NCI-H748 (cell line): ENCODE data around the gene EEF1A2.

ENCODE experiments used
- DNase-seq: peaks from one replicate; lab custom pipeline; 2025; ENCODE audit not compliant: unreplicated experiment; lab: John Stamatoyannopoulos, UW

EEF1A2 gene

DNA sequence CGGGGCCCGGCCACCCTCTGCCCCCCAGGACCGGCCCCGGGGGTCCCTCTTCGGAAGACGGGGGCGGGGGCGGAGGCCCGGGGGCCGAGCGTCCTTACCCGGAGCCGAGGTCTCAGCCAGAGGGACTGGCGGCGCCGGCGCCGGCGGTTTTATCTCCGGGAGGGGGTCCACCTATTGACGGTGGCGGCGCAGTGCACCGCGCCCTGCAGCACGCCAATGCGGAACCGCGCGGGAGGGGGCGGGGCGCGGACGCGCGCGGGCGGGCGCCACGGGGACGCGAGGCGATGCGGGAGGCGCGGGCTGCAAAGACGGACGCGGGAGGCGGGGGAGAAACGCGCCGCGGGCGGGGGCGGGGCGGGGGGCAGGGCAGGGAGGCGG is at the start of gene EEF1A2:
EEF1A2 (minus strand) TSS at position 124 of the 378 bp plus-strand sequence. CDS start 1,320 bp downstream, outside the sequence.
- DNase-seq = peak; percentile 63

DNA sequence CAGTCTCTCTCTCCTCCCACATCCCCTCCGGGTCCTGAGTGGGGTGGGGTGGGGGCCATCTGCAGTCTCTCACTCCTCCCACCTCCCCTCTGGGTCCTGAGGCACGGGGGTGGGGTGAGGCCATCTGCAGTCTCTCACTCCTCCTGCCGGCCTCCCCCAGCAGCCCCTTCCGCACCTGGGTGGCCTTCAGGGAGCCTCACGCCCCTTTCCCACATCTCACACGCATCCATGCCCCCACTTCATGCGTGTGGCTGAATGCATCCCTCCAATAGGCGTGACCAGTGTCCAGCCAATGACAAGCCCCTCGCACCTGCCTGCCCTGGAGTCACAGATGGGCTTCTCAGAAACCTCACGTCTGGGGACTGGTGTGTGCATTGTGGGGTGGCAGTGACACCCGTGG is 49.7 kb upstream of the EEF1A2 start:
- no peak for DNase-seq

DNA sequence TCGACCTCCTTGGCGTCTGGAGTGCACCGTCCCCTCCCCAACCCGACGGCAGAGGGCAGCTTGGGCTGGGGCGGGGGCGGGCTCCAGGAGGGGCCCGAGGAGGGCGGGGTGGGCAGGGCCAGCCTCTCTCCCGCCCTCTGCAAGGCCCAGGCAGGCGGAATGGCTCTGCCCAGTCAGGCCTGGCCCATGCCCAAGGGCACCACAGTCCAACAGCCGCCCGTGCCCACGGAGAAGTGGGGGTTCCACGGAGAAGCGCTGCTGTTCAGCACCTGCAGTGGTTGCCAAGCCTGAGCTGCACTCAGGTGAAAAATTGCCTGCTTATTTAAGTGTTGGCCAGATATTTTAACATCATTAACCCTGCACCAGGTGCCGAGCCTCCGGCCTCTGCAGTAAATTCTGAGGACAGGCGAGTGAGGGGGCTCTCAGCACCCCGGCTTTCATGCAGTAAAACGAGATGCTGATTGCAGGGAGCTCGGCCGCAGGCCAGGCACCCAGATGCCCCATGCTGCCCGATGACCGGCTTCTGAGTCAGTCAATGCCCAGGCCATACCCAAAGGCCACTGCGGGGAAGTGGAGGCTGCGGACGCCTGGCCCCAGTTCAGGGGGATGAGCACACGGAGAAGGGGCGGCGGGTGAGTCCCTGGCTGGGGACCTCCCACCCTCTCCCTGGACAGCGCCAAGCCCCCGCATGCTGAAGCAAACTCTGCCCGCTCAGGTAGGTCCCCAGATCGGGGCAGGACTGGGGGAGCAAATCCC is 49.0 kb upstream of the EEF1A2 start, which contains the start of gene SRMS:
SRMS (minus strand) TSS at position 25 of the 756 bp plus-strand sequence. CDS start 286 bp downstream, outside the sequence.
- DNase-seq = no peak

DNA sequence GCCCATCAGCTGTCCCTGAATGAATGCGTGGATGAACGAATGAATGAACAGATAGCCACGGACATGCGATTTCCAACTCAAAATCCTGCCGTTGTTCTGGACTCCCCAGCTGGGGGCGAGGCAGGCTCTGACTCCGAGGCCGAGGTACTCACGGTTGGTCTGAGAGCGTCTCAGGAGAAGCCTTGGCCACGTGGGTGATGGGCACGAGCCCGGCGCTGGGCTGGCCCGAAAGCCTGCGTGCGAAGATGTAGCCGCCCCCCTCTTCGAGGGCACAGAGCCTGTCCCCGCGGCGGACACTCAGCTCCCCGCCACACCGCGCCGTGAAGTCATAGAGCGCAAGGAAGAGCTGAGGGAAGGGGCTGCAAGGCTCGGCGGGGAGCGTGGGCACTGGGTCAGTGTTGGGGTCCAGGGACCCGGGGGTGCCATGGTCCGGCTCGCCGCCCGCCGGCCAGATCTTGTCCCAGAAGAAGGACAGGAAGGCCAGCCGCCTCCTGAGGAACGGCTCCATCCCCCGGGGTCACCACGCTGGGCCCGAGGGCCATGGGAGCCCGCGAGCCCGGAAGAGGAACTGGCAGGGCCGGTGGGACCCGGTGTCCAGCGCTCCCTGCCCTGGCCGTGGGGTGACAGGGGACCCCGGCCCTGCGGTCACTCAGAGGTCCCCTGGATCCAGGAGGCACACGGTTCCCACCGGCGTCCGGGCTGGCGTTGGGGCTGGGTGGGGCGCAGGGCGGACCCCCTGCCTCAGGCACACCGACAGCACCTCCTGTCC is 48.3 kb upstream of the EEF1A2 start:
- DNase-seq = no peak

DNA sequence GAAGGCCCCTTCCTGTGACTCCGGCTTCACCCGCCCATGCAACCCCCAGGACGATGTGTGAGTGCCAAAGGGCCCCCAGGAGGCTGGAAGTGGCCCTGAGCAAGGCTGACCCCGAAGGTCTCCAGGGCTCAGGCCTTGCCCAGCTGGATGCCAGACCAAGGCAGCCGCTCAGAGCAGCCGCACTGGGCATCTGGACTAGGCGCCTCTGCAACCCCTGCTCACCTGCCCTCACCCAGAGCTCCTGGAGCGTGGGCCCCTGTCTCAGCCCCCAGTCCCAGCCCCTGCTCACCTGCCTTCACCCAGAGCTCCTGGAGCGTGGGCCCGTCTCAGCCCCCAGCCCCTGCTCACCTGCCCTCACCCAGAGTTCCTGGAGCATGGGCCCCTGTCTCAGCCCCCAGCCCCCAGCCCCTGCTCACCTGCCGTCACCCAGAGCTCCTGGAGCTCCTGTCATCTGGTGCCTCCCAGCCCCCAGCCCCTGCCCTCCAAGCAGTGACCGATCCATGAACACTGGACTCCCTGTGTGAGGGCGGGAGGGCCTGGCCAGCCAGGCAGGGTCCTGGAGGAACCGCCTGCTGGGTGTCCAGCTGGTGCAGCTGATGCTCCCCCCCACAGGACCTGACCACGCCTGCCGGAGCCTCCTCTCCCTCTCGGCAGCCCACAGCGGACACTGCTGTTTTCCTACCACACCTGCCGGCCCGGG is 47.5 kb upstream of the EEF1A2 start:
- DNase-seq = no peak

DNA sequence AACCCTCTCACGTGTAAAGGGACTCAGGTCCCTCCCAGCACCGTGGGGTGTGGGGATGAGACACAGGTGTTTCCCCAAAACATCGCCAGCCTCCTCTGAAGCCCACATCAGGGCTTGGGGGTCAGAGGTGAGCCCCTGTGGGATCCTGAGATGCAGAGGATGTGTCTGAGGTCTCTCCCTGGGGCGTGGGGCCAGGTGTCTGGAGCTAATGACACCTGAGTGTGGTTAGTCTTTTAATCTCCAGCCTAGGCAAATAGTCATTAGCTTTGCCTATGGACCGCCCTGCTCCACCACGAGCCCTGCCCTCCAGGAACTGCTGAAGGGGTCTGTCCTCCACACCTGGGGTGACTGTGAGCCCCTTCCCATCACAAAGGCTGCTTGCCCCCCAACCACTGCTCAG is 46.9 kb upstream of the EEF1A2 start:
- DNase-seq = no peak

DNA sequence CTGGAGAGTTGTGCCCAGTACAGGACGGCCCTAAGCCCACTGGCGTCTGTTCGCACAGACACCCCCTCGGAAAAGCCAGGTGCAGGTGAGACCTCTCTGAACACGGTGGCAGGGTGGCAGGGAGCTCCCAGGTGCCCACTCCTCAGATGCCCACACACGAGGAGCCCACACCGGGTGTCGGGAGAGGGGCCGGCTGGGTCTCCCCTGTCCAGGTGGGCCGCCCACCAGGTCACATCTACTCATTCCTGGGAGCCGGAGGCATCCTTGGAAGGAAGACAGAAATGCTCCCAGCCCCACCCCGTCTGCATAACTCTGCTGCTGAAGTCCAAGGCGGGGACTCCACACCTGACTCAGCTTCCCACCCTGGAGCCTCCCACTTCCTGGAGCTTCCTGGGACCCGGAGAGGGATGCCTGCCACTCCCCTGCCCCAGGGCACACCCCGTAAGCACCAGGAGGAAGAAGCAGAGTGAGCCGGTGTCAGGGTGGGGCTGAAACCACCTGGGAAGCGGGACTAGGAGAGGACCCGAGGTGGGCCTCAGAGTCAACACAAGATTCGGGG is 46.2 kb upstream of the EEF1A2 start:
- no peak for DNase-seq

DNA sequence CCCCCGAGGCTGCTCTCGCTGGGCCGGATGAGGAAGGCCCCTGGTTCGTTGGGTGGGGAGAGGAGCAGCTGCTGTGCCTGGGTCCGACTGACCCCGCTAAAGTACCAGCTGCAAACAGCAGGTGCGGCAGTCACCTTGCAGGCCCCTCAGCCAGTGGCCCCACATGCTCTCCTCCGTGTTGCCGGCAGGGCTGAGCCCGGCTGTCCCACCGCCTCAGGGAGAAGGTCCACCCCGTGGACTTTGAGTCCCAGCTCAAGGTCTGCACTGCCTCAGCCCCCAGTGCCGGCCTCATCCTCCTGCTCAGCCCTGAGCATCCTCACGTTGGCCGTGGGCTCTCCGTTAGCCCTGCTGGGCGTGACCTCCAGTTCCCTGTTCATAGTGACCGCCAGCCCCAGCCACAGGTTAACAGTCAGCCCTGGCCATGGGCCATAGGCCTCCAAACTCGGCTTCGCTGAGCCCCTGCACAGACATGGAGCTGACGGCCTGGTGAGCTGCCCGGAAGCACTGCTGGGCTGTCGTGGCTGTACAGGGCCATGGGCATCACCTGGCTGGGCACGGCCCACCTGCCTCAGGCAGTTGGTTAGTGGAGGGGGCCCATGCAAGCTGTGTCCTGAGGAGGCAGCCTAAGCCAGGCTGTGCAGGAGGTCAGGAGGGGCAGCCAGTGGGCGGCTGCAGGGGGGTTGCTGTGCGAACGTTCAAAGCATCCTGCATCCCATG is 45.5 kb upstream of the EEF1A2 start:
- DNase-seq = peak; percentile 8

DNA sequence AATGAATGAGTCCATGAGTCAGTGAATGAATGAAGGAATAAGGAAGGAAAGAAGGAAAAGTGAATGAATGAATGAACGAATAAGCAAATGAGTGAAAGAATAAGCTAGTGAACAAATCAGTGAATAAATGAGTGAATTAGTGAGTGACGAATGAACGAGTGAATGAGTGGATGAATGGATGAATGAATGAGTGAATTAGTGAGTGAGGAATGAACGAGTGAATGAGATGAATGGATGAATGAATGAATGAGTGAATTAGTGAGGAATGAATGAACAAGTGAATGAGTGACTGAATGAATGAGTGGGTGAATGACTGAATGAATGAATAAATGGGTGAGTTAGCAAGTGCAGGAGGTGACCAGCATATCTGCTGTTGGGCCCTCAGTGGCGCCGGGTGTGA is 44.9 kb upstream of the EEF1A2 start:
- no peak for DNase-seq

DNA sequence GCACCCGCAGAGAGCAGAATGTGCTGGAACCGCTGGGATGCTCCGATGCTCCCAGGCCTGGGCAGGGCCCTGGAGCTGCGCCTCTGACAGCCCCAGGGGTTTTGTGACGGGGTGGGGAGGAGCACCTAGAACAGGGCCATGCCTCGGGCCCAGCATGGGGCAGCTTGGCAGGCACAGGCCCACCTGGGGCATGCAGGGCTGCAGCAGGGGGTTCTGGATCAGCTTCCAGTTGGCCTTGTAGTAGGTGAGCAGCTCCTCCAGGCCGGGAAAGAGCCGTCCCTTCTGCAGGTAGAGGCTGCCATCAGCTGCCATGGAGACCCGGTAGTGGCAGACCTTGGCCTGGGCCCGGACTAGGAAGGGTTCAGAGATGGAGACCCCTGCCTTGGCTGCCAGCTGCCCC is 44.2 kb upstream of the EEF1A2 start:
- no peak for DNase-seq

DNA sequence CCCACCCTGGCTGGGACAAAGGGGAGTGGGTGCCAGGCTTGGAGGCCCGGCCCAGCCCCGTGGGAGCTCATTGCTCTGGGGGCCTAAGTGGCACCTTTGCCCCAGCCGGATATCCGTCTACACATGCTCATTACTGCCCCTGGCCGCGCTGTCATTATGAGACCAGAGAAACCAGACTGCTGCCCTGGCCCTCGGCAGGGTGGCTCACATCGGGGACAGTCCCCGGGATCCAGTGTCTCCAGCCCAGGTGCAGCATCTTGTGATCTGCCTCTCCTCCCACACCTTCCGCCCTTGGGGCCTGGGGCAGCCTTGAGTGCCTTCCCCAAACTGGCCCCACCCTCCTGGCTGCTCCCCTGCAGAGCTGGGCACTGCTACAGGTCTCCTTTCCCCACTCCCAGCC is 43.8 kb upstream of the EEF1A2 start:
- DNase-seq = no peak

DNA sequence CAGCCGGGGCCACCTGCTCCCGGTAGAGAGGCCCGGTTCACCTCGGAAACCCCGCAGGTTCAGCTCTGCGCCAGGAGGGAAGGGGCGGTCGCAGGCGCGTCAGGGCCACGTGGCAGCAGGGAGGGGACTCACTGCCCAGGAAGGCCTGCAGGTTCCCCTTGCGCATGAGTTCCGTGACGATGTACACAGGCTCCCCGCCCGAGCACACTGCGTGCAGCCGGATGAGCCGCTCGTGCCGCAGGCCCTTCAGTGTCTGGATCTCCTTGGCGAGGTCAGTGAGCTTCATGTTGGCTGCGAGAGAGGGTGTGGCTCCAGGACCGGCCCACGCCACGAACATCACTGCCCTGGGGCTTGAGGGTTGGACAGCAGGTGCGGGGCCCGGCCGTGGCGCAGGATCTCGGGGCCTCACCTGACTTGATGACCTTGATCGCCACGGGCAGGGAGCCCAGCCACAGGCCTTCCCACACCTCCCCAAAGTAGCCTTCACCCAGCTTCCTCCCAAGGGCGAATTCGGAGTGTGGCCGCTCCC is 43.2 kb upstream of the EEF1A2 start:
- no peak for DNase-seq

DNA sequence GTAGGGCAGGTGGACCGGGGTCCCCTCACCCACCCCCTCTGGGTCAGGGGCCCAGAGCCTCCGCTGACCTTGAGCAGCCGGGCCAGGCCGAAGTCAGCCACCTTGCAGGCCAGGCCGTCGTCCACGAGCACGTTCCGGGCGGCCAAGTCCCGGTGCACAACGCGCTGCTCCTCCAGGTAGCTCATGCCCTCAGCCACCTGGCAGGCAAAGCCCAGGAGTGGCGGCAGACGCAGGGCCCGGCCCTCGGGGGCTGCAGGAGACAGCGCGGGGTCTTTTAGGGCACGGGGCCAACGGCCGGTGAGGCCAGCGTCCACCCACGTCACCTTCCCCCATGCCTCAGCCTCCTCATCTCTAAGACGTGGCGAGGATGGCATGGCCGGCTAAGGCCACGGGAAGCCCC is 42.5 kb upstream of the EEF1A2 start:
- no peak for DNase-seq

DNA sequence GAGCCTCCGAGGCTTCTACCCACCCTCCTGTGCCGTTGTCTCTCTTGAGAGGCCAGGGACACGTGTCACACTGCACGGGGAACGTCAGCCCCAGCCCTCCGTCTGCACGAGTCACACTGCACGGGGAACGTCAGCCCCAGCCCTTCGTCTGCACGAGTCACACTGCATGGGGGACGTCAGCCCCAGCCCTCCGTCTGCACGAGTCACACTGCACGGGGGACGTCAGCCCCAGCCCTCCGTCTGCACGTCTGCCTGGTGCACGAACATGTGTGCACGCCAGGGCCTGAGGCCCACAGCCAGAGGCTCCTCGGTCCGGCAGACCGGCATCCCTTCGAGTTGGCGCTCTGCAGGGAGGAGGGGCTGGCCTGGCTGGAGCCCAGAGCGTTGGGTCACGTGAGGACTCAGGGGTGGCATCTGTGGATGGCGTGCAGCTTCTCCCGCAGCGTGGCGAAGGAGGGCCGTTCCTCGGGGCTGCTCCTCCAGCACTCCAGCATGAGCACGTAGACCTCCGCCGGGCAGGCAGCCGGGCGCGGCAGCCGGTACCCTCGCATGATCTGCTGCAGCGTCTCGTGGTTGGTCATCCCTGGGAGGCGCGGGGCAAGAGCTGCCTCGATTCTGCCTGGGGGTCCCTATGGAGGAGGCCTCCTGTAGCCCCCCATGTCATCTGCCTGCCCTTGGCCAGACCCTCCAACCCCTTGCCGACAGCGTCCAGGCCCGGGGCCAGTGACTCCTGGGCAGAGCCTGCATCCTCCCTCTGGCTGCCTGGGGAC is 41.7 kb upstream of the EEF1A2 start:
- no peak for DNase-seq

DNA sequence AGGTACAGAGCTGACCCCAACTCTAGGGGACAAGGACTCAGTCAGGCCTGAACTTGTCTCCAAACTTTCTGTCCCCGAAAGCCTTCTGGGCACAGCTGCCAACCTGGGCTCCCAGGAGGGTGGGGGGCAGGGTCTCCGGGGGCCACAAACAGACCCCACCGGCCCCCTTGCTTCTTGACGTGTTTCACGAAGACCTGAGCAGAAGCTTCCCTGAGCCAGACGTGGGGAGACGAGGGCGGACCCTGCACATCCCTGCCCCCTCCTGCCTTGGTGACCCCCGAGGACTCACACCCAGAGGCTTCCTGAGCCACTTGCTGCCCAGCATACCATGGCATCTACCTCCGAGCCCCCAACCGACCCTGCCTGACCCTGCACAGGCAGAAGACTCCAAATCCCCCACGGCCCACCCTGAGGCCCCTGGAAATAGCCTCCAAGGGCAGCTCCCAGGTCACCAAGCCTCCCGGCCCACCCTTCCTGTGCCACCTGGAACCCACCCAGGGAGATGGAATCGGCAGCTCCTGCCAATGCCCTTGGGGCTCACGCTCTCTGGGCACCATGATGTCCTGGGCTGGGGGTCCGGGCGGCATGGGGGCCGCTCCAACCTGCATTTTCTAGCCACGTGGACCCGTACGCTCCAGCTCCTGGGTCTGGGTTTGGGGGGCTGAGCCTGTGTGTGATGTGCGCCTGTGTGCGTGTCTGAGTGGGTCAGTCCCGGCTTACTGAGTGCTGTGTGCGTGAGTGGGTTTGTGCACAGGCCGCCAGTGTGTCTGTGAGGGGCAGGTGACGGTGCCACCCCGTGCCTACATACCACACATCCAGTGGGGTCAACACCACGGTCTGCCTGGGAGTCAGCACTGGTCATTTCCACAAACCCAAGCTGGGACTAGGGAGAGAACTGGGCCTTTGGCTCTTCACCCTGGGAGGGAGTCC is 40.8 kb upstream of the EEF1A2 start:
- DNase-seq = no peak

DNA sequence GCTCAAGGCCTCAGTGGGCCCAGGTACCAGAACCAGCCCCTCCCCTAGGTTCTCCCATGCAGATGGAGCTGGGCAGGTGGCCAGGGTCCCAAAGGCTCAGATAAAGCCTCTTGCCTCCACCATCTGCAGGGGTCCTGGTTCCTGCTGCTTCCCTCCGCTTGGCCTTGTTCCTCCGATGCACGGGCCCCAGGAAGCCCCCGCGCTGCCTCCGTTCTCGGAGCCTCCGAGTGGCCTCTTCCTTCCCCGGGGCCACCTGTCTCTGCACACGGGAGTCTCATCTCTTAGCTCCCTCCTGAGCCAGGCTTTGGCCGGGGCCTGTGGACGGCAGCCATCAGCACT is 40.2 kb upstream of the EEF1A2 start:
- DNase-seq = no peak

DNA sequence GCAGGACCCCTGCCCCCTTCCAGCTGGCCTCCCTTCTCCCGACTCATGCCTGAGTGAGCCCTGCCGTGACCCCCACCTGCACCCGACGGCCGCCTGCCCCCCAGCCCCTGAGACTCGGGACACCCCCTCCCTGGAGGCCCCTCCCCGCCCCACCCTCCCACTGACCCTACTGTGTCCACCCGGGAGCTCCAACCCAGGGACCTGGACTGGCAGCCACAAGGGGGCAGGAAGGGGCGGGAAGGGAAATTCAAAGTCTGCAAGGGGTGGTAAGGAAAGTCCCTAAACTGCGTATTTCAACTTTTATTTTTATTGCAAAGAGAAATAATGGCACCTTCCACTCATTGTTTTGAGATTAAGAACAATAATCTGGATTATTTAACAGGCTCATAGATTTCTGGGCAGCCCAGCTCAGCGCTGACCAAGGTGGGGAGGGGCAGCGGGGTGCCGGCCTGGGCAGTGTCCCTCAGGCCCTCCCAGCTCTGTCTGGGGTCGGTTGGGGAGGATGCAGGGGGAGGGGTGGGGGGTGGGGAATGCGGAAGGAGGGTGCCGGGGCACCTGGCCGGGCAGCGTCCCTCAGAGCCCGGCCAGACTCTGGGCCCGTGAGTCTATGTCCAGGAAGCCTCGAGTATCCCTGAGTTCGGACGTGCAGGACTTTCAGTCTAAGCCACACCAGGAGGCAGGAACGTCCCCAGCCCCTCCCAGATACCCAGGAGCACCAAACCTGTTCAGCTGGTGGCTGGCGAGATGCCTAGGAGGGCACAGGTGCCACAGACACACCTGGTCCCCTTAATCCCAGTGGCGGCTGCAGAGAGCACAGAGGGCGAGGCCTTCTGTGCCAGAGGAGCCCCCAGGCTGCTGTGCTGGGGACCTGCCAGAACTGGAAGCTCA is 39.6 kb upstream of the EEF1A2 start:
- peak; percentile 58 for DNase-seq
